ENCODE data around the gene EIF5. TPM values are rescaled to one million over a fixed set of nuclear protein-coding genes. Genes with fewer than 3 reads are reported as not detected.

Gene EIF5
- total RNA-seq, 3 donors from 2014 or later = 255 to 342 (median 314) TPM

DNA sequence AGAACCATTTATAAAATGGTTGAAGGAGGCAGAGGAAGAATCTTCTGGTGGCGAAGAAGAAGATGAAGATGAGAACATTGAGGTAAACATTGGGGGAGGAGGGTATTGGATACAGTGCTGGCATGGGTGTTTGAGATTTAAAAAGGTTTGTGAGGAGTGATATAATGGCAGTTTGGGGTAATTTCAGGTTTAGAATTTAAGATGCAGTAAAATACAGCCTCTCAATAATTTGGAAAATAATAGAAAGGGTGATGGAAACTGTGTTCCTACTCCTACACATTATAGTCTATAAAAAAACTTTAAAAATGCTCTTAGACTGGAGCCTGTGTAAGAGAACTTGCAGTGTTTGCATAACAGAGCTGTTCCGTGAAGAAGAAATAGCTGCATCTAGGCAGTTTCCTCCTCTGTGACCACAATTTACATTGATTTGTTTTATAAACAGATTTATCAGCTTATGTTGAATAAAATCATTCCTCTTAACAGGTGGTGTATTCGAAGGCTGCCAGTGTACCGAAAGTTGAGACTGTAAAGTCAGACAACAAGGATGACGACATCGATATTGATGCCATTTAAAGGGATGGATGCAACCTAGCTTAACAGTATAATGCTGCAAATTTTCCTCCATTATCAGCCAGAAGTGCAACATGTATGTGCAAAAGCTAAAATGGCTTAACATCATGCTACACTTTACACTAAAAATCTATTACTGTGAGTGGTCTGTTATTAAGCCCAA, 6.6 kb downstream of the EIF5 start:
- intact Hi-C loops (cut with DNase I, micrococcal nuclease) = no loop called here

GRCh38 chr14:103341250-103342129, 7.5 kb downstream of the EIF5 start:
- H3K4me3 ChIP-seq = no peak overlapping the region
- intact Hi-C loops (cut with DNase I, micrococcal nuclease) = no loop called here
- H3K36me3 ChIP-seq (ENCODE audit: low read depth) = peaks cover 34% of the 10 kb centered on the region
- H3K9me3 ChIP-seq = no peaks in the 10 kb centered on the region
- no peak for DNase-seq
- TF ChIP-seq, protein P1, sequence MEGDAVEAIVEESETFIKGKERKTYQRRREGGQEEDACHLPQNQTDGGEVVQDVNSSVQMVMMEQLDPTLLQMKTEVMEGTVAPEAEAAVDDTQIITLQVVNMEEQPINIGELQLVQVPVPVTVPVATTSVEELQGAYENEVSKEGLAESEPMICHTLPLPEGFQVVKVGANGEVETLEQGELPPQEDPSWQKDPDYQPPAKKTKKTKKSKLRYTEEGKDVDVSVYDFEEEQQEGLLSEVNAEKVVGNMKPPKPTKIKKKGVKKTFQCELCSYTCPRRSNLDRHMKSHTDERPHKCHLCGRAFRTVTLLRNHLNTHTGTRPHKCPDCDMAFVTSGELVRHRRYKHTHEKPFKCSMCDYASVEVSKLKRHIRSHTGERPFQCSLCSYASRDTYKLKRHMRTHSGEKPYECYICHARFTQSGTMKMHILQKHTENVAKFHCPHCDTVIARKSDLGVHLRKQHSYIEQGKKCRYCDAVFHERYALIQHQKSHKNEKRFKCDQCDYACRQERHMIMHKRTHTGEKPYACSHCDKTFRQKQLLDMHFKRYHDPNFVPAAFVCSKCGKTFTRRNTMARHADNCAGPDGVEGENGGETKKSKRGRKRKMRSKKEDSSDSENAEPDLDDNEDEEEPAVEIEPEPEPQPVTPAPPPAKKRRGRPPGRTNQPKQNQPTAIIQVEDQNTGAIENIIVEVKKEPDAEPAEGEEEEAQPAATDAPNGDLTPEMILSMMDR (IDR thresholded peaks at IDR 0.05) = no peak
- H3K4me1 ChIP-seq (ENCODE audit: low read depth) = peaks cover 2% of the 10 kb centered on the region
- no peak for ATAC-seq

More for the DNA sequence above, 6.6 kb downstream of the EIF5 start:
- DNase-seq (no peak), ATAC-seq (no peak)
- Histone ChIP-seq H3K4me3 (no peak overlapping the region), H3K4me1 (ENCODE audit: low read depth) (peaks cover 7% of the 10 kb centered on the region), H3K36me3 (ENCODE audit: low read depth) (peaks cover 38% of the 10 kb centered on the region), H3K9me3 (no peaks in the 10 kb centered on the region)
- TF ChIP-seq, protein P1 (IDR thresholded peaks at IDR 0.05) = no peak

- intact Hi-C loops (cut with DNase I, micrococcal nuclease) = no loop called here
- TF ChIP-seq, protein P1 (IDR thresholded peaks at IDR 0.05) = no peak
These were observed 9.3 kb downstream of the EIF5 start for GRCh38 chr14:103343164-103343879.

DNA sequence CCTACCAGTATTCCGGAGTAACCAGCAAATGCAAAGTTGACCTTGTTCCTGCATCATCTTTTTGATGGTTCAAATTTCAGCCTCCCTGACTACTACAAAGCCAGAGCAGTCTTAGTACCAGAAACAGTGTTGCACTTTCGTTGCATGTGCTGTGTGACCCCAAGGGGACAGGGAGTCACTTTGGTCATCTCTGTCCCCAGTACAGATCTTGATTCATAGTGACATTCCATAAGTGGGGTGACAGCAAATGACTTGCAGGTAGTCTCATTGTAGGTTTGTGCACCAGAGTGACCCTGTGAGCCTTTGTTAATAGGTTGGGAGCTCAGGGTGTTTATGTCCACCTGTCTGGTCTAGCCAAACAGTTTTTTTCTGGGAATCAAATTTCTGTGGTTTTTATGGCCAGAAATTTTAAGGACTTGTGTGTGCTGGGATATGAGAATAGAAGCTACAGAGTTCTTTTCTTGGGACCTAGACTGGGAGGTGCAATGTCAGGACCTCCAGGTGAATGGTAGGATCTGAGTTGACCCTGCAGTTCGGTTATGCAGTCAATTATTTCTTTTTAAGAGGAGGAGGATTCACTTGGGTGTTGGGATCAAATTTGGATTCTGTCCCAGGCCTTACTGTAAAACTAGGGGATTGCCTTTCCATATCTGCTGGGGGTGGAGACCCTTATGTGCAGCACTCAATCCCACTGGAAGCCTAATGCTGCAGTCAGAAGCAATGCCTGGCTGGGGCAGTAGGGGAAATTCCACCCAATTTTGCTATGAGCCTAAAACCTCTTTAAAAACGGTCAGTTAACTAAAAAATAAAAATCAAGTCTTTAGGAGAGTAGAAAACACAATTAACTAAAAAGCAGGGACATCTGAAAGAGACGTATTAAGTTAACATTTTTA, 10.1 kb downstream of the EIF5 start:
- H3K36me3 ChIP-seq (ENCODE audit: low read depth) = peaks cover 17% of the 10 kb centered on the region
- DNase-seq (no peak), ATAC-seq (no peak)
- no peaks in the 10 kb centered on the region for H3K9me3 ChIP-seq
- TF ChIP-seq, protein P1 (IDR thresholded peaks at IDR 0.05) = no peak
- H3K4me1 ChIP-seq (ENCODE audit: low read depth) = peaks cover 2% of the 10 kb centered on the region
- no peak overlapping the region for H3K4me3 ChIP-seq
- intact Hi-C loops (cut with DNase I, micrococcal nuclease) = no loop called here

More at GRCh38 chr14:103343164-103343879, 9.3 kb downstream of the EIF5 start:
- no peaks in the 10 kb centered on the region for H3K9me3 ChIP-seq
- ATAC-seq (no peak), DNase-seq (no peak)
- peaks cover 24% of the 10 kb centered on the region for H3K36me3 ChIP-seq (ENCODE audit: low read depth)
- H3K4me1 ChIP-seq (ENCODE audit: low read depth) = peaks cover 2% of the 10 kb centered on the region
- no peak overlapping the region for H3K4me3 ChIP-seq

DNA sequence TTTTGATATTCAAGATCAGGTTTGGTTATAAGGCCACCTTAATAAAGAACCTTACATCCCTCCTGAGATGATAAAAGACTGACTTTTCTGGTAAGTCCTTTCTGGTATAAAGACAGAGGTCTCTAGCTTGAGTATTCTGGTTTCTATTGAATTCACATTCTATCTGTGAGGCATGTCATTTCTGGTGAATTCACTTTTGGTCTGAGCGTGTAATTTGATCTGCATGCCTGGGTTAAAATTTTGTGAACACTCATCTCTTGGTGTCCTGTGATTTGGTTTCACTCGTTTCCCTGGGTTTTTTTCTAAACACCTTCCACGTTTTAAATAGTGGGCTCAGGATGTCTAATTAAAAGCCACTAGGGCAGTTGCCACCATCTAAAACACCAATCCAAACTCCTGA, 12.2 kb downstream of the EIF5 start:
- H3K4me3 ChIP-seq = no peak overlapping the region
- peaks cover 13% of the 10 kb centered on the region for H3K36me3 ChIP-seq (ENCODE audit: low read depth)
- no peak for ATAC-seq
- H3K9me3 ChIP-seq = no peaks in the 10 kb centered on the region
- intact Hi-C loops (cut with DNase I, micrococcal nuclease) = no loop called here
- no peak for DNase-seq
- peaks cover 2% of the 10 kb centered on the region for H3K4me1 ChIP-seq (ENCODE audit: low read depth)
- TF ChIP-seq, protein P1 (IDR thresholded peaks at IDR 0.05) = no peak

All from mucosa of descending colon (tissue), 3 donors.